GM12865 (cell line): ENCODE data around the gene HIC1.

Experiments
- DNase-seq: peaks from one replicate; pipeline ENCODE4 v3.0.0; 2010; ENCODE audit warnings: low read depth
- H3K4me3 ChIP-seq: 2 replicates; pipeline ENCODE4 v1.5.1; 2011; ENCODE audit warnings: mild to moderate bottlenecking, low read depth, low read length, control low read depth
- CTCF ChIP-seq: IDR thresholded peaks from 2 replicates; pipeline ENCODE4 v1.5.1; 2011; ENCODE audit warnings: low read length, control low read depth, low read depth, inconsistent platforms; ENCODE audit not compliant: insufficient read depth; ENCODE audit errors: missing control alignments

Gene HIC1

GRCh38 chr17:2013994-2014317 lies 40.9 kb upstream of the HIC1 start:
- no peak for DNase-seq
- no peak for TF ChIP-seq CTCF

GRCh38 chr17:2015314-2015713 lies 39.6 kb upstream of the HIC1 start:
- TF ChIP-seq CTCF = no peak
- H3K4me3 ChIP-seq = no peak overlapping the region
- DNase-seq = no peak

More at GRCh38 chr17:2013994-2014317, 40.9 kb upstream of the HIC1 start:
- no peak overlapping the region for H3K4me3 ChIP-seq

- DNase-seq = no peak
- no peak overlapping the region for H3K4me3 ChIP-seq
- no peak for TF ChIP-seq CTCF
These were observed 38.4 kb upstream of the HIC1 start for GRCh38 chr17:2016494-2016893.

GRCh38 chr17:2017274-2017941 lies 37.5 kb upstream of the HIC1 start:
- H3K4me3 ChIP-seq = no peak overlapping the region
- TF ChIP-seq CTCF = no peak
- peak; percentile 69 for DNase-seq

GRCh38 chr17:2018716-2019510 lies 36.0 kb upstream of the HIC1 start:
- H3K4me3 ChIP-seq = no peak overlapping the region
- DNase-seq = no peak
- TF ChIP-seq CTCF = no peak

GRCh38 chr17:2019723-2020122 lies 35.2 kb upstream of the HIC1 start:
- TF ChIP-seq CTCF = no peak
- H3K4me3 ChIP-seq = no peak overlapping the region
- no peak for DNase-seq
